NCI-H446 (cell line): Measurements from ENCODE around the gene SPSB1.
A peak's percentile ranks its signal among the peaks of the same experiment; 100 is the strongest.

Source experiments
- DNase-seq, 2 experiments: peaks; one replicate each; lab custom pipeline; 2025; lab: John Stamatoyannopoulos, UW

Gene SPSB1

DNA sequence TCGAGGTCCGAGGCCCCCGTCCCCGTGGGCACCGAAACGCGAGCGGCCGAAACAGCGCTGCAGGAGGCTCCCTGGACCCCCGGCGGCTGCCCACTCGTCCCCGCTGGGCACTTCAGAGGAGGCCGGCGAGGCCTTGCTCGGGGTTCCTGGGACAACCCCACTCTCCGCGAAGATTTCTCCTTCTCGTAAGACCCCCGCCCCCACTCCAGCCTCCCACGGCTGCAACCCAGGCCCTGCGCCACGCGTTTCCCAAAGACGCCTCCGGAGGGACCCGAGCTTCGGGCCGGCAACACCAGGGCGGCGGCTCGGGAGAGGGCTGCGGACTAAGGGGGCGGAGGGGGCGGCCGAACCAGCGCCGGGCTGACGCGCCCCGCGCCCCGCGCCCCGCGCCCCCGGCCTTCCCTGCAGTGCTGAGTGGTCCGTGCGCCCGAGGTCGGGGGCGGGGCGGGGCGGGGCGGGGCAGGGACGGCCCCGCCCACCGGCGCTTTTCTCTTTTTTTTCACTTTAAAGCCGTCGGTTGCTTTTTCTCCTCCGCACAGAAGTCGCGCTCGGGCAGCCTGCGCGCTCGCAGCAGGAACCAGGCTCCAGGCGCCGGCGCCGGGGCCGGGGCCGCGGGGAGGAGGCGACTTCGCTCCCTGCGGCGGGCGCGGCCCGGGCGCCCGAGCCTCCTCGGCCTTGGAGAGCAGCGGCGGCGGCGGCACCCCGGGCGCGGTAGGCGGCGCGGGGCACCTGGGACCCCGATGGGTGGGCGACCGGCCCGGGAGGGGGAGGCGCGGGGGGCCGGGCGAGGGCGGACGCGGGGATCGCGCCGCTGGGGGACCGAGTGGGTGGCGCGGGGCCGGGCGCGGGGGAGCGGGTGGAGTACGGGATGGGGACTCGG, at the start of gene SPSB1:
Gene SPSB1 (plus strand): TSS at position 534 of the 880 bp plus-strand sequence. CDS start 62,998 bp downstream, outside the sequence.
- peak in 1 of 2 experiments; percentile 52 for DNase-seq

DNA sequence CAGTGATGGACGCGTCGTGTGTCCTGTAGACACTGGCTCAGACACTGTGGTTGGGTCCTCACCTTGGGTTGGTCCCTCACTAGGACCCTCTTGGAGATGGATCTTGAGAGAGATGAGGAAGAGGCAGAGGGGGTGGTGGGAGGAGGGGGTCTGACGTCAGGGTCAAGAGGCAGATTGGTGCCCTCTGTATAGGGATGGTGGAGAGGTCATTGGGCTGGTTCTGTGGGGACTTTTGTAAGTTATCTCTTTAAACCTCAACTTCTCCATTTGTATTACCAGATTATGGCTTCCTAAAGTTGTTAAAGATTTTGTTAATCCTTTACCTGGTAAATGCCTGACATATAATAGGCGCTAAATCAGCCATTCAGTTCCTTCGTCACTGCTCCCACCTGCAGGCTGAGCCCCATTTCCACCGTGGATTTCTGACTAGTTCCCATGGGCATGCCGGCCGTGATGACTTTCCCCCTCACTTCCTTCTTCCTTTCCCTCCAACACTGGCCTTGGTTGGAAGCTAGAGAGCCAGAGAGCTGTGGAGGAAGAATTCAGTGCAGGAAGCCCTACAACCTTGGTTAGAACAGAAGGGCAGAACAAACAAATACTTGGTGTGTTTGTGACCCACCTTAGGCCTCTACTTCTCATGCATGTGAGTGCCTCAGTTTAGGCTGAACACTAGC, 49.5 kb upstream of the SPSB1 start:
- no peak for DNase-seq

DNA sequence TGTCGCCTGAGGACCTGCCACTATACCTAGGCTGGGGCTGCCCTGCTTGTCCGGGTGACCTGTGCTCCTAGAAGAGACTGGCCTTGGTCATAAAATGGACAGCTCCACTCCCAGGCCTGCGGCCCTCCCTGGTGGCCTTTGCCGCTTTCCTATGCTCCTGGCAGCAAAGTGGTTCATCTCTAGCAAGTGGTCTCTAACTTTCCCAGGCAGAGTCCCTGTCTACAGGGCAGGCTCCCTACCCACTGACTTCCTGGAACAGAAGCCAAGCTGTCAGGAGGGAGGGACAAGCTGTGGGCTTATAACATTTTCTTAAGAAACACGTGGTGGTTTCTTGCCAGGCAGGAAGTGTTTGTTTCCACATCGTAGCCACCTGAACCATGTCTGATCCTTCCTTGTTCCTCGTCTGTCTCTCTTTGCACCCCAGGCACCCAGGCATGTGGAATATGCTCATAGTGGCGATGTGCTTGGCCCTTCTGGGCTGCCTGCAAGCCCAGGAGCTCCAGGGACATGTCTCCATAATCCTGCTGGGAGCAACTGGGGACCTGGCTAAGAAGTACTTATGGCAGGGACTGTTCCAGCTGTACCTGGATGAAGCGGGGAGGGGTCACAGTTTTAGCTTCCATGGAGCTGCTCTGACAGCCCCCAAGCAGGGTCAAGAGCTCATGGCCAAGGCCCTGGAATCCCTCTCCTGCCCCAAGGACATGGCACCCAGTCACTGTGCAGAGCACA, 48.0 kb upstream of the SPSB1 start:
- no peak for DNase-seq

- no peak for DNase-seq
Measured at GRCh38 chr1:9245230-9245619, 47.5 kb upstream of the SPSB1 start.

- no peak for DNase-seq
Measured at GRCh38 chr1:9245661-9246060, 47.0 kb upstream of the SPSB1 start.

DNA sequence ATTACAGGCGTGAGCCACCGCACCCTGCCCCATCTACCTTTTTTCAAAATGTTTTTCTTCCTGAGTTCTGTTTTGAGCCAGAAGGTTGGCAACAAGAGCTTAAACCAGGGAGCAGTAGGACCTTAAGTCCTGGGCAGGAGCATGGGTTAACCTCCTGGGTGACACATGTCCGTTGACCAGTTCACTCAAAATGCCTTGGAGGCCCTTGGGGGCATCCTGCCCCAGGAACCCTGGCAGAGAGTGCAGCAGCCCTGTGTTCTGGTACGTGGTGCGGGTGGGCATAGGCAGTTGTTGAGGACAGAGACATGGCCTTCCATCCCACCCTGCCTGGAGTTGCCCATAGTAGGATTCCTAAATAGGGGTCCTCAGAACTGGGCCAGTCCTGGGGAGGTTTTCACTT, 46.5 kb upstream of the SPSB1 start:
- no peak for DNase-seq

- DNase-seq: no peak
Measured at GRCh38 chr1:9246841-9247785, 45.6 kb upstream of the SPSB1 start.

DNA sequence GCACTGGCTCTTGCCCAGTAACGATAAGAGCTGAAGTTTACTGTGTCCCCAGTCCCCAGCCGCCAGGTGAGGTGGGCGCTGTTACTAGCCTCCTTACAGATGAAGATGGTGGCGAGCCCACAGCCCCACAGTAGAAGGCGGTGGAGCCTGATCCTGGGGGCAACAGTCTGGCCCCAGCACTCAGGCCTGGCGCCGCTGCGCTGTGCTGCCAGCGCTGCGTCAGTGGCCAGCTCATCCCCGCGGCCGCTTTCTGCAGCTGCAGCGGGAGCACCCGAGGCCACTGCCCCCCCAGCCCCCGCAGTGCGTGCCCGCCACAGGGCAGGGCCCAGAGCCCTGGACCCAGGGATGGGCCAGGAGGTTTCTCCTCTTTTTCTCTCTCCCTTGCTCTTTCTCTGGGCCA, 44.8 kb upstream of the SPSB1 start:
- no peak for DNase-seq

DNA sequence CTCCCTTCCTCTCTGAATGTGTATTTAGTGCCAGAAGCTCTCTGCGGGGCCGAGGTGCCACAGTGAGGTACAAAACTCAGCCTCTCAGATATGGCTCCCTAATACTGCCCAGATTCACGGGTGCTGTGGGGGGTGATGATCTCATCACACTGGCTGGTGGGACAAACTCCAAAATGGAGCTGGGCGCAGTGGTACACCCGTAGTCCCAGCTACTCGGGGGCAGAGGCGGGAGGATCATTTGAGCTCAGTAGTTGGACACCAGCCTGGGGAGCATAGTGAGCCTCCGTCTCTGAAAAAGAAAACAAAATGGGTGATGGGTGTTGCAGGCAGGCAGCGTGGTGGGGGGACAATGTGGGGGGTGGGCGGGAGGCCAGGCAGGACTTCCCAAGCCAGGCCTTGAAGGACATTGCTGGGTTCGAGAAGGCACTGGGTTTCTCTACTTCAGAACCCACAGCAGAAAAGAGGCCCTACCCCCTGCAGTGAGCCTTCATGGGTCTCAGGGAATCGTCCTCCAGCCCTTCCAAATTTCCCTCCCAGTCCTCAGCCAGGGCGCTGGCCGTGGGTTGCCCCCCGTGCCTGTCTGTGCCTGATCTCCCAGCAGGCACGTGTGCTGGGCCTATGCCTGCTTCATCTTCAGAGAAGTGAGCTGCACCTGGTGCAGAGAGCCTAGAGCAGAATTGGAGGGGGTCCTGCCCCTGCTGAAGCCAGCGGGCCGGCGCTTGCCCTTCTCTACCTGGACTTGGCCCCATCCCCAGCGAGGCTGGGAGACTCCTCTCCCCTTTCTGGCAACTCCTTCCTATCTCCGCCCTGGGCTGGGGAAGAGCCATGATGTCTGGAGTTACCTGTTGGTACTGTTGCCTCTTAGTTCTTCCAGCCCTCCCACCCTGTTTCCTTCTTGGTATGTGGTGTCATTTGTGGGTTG, 44.1 kb upstream of the SPSB1 start:
- DNase-seq: no peak

DNA sequence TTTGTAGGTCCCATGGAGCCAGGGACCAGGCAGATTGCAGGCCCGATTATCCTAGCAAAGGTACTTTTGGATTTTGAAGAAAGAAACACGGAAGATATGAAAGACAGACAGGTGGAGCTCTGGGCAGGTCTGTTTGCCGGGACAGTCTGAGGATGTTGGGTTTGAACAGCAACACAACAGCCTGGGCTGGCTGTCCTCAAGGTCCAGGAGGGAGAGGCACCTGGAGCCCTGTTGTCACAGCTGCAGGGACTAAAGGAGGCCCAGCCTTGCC, 43.5 kb upstream of the SPSB1 start:
- DNase-seq: no peak

GRCh38 chr1:9249534-9250410, 42.9 kb upstream of the SPSB1 start:
- peak in 1 of 2 experiments; percentile 18 for DNase-seq

- no peak for DNase-seq
Measured at GRCh38 chr1:9250411-9251381, 42.0 kb upstream of the SPSB1 start.

- DNase-seq: no peak
Measured at GRCh38 chr1:9251501-9251900, 41.2 kb upstream of the SPSB1 start.

DNA sequence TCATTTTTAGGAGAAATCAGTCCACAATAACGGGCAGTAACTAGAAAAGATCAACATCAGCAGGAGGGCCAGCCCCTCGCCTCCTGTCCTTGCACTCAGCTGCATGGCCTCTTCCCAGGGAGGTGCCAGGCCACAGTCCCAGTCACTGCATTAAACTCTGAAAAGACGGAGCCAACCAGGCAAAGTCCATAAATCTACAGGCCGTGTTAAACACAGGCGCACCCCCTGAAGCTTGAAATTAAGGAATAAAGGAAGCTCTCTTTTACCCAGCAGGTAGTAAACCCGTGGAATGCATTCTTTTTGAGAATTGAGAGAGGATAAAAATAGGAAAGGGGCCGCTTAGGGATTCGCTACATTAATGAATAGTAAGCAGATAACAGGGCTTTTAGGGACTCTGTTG, 39.7 kb upstream of the SPSB1 start:
- no peak for DNase-seq

- no peak for DNase-seq
Measured at GRCh38 chr1:9253453-9254105, 39.1 kb upstream of the SPSB1 start.

DNA sequence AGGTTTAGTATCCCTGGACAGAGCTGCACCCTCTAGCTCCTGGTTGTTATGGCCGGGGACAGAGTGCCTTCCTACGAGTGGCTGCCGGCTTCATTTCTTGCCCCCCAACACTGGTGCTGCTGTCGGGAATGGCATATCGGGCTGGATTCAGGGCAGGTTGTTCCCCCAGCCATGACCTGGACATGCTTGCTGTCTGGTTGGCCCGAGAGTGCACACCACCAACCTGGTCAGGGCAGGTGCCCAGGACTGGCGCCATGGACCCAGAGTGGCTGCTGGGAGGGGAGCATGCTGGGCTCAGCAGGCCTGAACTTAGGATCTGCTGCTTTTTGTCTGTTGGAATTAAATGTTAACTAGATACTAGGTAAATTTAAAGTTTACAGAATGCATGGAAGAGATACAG, 36.4 kb upstream of the SPSB1 start:
- DNase-seq: no peak

- DNase-seq: no peak
Measured at GRCh38 chr1:9257851-9258250, 34.8 kb upstream of the SPSB1 start.

DNA sequence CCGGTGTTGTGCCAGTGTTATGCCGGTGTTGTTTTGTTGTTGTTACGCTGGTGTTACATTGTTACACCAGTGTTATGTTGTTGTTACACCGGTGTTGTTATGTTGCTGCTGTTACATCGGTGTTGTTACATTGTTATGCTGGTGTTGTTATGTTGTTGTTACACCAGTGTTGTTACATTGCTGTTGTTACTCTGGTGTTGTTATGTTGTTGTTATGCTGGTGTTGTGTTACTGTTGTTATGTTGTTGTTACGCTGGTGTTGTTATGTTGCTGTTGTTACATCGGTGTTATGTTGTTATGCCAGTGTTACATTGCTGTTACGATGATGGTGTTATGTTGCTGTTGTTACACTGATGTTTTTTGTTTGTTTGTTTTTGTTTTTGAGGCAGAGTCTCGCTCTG, 34.1 kb upstream of the SPSB1 start:
- no peak for DNase-seq
